GM12872 (cell line): ENCODE results near the gene HAAO.

Experiments
- CTCF ChIP-seq: IDR thresholded peaks from 3 replicates; pipeline ENCODE4 v1.5.1; 2011; ENCODE audit warnings: low read depth, mild to moderate bottlenecking, low read length, moderate library complexity; ENCODE audit not compliant: insufficient read depth

The HAAO gene

DNA sequence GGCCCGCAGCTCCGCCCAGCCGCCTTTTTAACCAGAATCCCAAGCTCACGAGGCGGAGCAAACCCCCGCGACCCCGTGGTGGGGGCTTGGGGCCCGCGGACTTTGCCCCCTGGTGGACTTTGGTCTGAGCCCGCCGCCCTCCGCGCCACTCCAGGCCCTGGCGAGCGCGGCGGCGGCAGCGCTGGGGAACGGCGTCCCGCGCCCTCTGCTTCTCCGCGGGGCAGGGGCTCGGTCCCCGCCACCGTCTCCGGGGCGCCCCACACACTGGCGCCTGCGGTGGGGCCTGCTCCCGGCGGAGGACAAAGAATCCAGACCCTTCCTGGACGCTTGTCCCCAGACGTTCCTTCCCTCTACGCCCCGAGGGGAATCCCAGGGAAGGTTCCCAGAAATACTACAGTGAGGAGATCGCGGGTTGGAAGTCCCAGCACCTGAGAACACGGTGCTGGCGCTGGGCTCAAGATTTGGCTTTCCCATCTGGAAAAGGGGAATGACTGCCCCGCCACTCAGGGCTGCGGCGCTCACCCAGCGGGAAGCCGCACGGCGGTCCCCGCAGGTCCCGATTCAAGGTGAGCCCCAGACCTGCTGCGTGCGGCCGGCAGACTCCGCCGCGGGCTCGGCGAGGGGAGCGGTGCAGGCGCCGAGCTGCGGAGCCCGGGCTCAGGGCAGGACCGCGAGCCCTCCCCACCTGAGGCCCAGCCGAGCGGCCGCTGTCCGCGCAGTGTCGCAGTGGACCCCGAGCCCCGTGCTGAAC is at the start of gene HAAO:
HAAO (minus strand) TSS at position 1 of the 751 bp plus-strand sequence. CDS start 47 bp downstream, outside the sequence.
- no peak for TF ChIP-seq CTCF

GRCh38 chr2:42841344-42841743 is 49.0 kb upstream of the HAAO start:
- no peak for TF ChIP-seq CTCF

DNA sequence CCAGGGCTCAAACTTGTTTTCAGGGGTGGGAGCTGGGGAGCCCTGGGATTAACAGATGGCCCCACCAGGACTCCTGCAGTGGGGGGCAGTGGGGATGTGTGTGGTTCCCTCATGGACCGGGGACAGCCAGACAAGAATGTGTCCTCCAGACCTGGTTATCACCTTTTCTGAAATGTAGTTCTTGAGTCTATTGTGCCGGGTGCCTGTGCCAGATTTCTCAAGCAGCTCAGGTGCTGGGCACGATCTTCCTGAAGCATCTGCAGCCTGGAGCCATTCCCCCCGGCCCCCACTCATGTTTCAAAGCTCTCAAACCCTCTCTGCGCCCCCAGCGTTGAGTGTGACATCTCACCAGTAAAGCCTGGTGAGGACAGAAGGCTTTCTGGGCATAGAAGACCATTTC is 48.4 kb upstream of the HAAO start:
- no peak for TF ChIP-seq CTCF

DNA sequence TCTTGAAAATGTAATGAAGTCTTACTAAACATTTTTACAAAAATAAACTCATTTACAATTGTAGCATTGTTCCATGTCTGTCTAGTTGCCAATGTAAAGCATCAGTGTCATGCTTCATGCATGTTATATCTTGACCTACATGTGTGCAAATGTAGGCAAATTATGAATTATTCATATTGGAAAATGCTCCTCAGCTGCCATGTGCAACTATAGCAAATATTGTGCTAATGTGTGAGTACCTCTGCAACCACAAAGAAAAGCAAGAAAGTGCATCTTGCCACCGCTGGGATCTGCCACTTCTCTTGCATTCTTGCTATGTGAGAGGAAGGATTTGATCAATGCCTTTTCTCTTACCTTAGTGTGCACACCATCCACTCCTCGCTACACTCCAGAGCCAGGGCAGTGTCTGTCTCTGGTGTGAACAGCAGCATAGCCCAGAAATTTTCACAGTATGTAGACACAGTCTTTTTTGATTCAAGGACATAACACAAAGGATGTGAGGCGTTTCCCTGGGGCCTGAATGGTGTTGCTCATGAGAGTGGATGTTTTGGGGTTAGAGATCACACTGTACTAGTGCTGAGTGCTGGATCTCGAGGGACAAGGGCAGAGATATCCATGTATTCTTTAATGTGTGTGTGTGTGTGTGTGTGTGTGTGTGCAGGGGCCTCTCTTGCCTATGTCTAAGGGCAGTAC is 47.6 kb upstream of the HAAO start:
- TF ChIP-seq CTCF = no peak

- TF ChIP-seq CTCF = no peak
Observed at GRCh38 chr2:42838133-42838532, 45.8 kb upstream of the HAAO start.

DNA sequence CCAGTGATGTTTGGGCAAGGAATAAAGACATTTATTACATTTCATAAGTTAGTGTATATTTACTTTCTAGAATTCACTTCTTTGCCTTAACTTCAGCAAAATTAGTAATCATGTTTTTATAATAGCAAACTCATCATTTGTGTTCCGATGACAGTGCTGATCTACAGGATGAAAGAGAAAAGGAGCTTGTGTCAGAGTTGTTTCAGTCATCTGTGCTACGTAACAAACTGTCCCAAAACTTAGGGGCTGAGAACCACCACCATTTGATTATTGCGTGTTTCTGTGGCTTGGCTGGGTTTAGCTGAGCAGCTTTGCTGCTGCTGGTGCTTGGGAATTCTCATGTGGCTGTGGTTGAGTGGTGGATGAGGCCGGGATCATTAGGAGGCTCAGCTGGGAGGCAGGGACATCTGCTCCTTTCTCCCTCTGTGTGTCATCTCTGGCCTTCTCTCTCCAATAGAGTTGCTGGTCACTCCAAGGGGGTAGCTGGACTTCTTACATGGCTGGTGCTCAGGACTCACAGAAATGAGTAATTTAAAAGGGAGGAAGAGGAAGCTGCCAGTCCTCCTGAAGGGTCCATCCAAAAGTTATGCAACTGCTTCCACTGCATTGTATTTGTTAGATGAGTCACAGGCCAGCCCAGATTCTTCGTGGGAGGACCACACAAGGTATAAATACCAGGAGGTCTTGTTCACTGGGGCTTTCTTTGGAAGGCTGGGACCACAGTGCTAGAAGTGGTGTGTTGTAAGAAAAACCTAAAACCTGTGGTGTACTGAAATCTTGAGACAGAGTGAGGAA is 43.4 kb upstream of the HAAO start:
- no peak for TF ChIP-seq CTCF

- TF ChIP-seq CTCF = no peak
Observed at GRCh38 chr2:42834161-42834560, 41.8 kb upstream of the HAAO start.
